Endothelial cell (in vitro differentiated cells): ENCODE results near the gene FAM169A. TPM values are rescaled to one million over a fixed set of nuclear protein-coding genes. Genes with fewer than 3 reads are reported as not detected.
"Not testable (repeated sequence)": the region's sequence is repeated elsewhere in the genome, so short reads cannot be mapped to it uniquely, and the experiment has no call there.

Experiments used
- DNase-seq: peaks from one replicate; pipeline ENCODE4 v3.0.0; 2021; ENCODE audit warnings: low spot score
- H3K27ac Mint-ChIP-seq: one replicate; pipeline ENCODE4 v1.8.0; 2021; ENCODE audit warnings: mixed read lengths, inconsistent platforms; ENCODE audit not compliant: unreplicated experiment
- H3K27me3 Mint-ChIP-seq: one replicate; pipeline ENCODE4 v1.8.0; 2021; ENCODE audit warnings: mild to moderate bottlenecking, moderate library complexity, mixed read lengths, inconsistent platforms; ENCODE audit not compliant: unreplicated experiment
- H3K36me3 Mint-ChIP-seq: one replicate; pipeline ENCODE4 v1.8.0; 2021; ENCODE audit warnings: mild to moderate bottlenecking, low read depth, mixed read lengths, inconsistent platforms; ENCODE audit not compliant: unreplicated experiment
- H3K4me1 Mint-ChIP-seq: one replicate; pipeline ENCODE4 v1.8.0; 2021; ENCODE audit warnings: mild to moderate bottlenecking, mixed read lengths, inconsistent platforms; ENCODE audit not compliant: unreplicated experiment
- H3K4me3 Mint-ChIP-seq: one replicate; pipeline ENCODE4 v1.8.0; 2021; ENCODE audit warnings: mild to moderate bottlenecking, mixed read lengths, inconsistent platforms; ENCODE audit not compliant: unreplicated experiment
- H3K9me3 Mint-ChIP-seq: one replicate; pipeline ENCODE4 v1.8.0; 2021; ENCODE audit warnings: mixed read lengths, inconsistent platforms; ENCODE audit not compliant: unreplicated experiment
- CTCF ChIP-seq: fragments of 200-600 bp; sonication (generic); IDR thresholded peaks from one replicate; pipeline ENCODE4 v1.5.0; 2021; ENCODE audit warnings: antibody characterized with exemption; ENCODE audit not compliant: unreplicated experiment
- total RNA-seq: library from RNA; stranded (reverse); fragmentation: NEBNext Ultra II Directional; extraction: Animal tissue kit (Norgen Biotek cat#: 25700); gene quantifications from one replicate; pipeline ENCODE4 v1.2.1, GENCODE V29; 2021; ENCODE audit not compliant: unreplicated experiment

FAM169A gene
- total RNA-seq, 1 donor from 2014 or later = 21.1 TPM

GRCh38 chr5:74889523-74890105 is 23.4 kb upstream of the FAM169A start:
- no peak for TF ChIP-seq CTCF
- H3K27me3 Mint-ChIP-seq = no peaks in the 10 kb centered on the region
- no peak overlapping the region for H3K4me3 Mint-ChIP-seq
- H3K36me3 Mint-ChIP-seq = peaks cover under 1% of the 10 kb centered on the region
- peaks cover 4% of the 10 kb centered on the region for H3K4me1 Mint-ChIP-seq
- no peak overlapping the region for H3K27ac Mint-ChIP-seq
- DNase-seq = no peak
- H3K9me3 Mint-ChIP-seq = no peaks in the 10 kb centered on the region

- Mint-ChIP-seq H3K36me3 (no peaks in the 10 kb centered on the region), H3K27ac (no peak overlapping the region), H3K9me3 (no peaks in the 10 kb centered on the region), H3K4me1 (peaks cover 6% of the 10 kb centered on the region), H3K4me3 (no peak overlapping the region), H3K27me3 (no peaks in the 10 kb centered on the region)
- no peak for DNase-seq
- TF ChIP-seq CTCF = no peak
Measured at GRCh38 chr5:74888117-74888516, 21.9 kb upstream of the FAM169A start.

- no peak for DNase-seq
- Mint-ChIP-seq H3K4me1 (peaks cover 11% of the 10 kb centered on the region), H3K9me3 (no peaks in the 10 kb centered on the region), H3K27ac (no peak overlapping the region), H3K27me3 (no peaks in the 10 kb centered on the region), H3K36me3 (no peaks in the 10 kb centered on the region), H3K4me3 (no peak overlapping the region)
- TF ChIP-seq CTCF = no peak
Measured at GRCh38 chr5:74885170-74885569, 19.0 kb upstream of the FAM169A start.

DNA sequence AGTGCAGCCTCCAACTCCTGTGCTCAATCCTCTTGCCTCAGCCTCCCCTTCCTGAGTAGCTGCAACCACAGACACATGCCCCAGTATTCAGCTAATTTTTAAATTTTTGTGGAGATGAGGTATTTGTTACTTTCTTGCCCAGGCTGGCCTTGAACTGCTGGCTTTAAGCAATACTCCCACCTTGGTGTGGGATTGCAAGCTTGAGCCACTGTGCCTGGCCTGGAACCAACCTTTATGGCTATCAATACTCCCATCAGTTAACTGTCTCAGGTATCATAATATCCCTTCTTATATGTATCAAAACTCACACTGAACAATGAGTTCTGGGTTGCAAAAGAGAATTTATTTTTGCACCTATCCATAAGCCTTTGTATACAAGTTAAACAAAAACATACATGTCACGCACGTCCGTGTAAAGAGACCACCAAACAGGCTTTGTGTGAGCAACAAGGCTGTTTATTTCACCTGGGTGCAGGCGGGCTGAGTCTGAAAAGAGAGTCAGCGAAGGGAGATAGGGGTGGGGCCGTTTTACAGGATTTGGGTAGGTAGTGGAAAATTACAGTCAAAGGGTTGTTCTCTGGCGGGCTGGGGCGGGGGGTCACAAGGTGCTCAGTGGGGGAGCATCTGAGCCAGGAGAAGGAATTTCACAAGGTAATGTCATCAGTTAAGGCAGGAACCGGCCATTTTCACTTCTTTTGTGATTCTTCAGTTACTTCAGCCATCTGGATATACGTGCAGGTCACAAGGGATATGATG is 16.4 kb upstream of the FAM169A start:
- not testable (repeated sequence) for H3K27ac Mint-ChIP-seq, H3K27me3 Mint-ChIP-seq, H3K4me1 Mint-ChIP-seq, H3K36me3 Mint-ChIP-seq, H3K9me3 Mint-ChIP-seq, DNase-seq
- H3K4me3 Mint-ChIP-seq = peak overlapping the region; percentile 56

DNA sequence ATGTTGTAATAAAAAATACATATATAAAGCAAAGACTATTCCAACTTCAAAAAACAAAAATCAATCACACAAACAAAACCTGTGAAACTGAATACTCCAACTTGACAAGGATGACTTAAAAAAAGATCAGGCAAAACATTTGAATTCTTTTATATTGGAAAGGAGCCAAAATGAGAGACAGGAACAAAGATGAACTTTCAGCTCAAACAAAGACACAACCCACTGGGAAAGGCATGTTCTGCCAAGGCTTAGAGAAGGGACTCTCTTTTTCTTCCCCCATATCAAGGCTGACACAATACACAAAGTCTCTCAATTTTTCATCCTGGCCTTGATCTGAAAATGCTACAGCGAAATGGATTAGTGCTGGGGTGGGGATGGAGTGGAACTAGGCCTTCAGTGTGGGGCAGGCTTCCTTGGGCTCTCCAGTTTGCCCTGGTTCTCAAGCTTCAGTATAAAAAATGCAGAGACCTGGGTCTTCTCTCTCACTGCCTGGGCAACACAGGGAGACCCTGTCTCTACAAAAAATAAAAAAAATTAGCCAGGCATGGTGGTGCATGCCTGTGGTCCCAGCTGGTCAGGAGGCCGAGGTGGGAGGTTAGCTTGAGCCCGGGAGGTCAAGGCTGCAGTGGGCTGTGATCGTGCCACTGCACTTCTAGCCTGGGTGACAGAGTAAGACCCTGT is 11.6 kb upstream of the FAM169A start:
- no peak for TF ChIP-seq CTCF
- no peak for DNase-seq
- Mint-ChIP-seq H3K9me3 (no peaks in the 10 kb centered on the region), H3K36me3 (no peaks in the 10 kb centered on the region), H3K27me3 (no peaks in the 10 kb centered on the region), H3K27ac (no peak overlapping the region), H3K4me1 (peaks cover 3% of the 10 kb centered on the region), H3K4me3 (no peak overlapping the region)
